Suppressor macrophage treated with lipopolysaccharide for 1 hour (primary cell): Measurements from ENCODE around the gene STX1B.
A peak's percentile ranks its signal among the peaks of the same experiment; 100 is the strongest.
"Not testable (repeated sequence)": the region's sequence is repeated elsewhere in the genome, so short reads cannot be mapped to it uniquely, and the experiment has no call there.

ENCODE experiments used
- DNase-seq, 3 donors: peaks; one replicate each; pipeline ENCODE4 v3.0.0-alpha.2; 2020 to 2022

STX1B gene

DNA sequence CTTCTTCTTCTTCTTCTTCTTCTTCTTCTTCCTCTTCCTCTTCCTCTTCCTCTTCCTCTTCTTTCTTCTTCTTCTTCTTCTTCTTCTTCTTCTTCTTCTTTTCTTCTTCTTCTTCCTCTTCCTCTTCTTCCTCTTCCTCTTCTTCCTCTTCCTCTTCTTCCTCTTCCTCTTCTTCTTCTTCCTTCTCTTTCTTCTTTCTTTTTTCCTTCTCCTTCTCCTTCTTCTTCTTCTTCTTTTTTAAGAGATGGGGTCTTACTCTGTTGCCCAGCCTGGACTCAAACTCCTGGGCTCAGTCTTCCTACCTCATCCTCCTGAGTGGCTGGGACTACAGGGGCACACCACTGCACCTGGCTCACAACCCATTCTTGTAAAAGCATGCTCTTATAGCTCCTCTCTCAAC is 2.9 kb upstream of the STX1B start:
- not testable (repeated sequence) for DNase-seq

DNA sequence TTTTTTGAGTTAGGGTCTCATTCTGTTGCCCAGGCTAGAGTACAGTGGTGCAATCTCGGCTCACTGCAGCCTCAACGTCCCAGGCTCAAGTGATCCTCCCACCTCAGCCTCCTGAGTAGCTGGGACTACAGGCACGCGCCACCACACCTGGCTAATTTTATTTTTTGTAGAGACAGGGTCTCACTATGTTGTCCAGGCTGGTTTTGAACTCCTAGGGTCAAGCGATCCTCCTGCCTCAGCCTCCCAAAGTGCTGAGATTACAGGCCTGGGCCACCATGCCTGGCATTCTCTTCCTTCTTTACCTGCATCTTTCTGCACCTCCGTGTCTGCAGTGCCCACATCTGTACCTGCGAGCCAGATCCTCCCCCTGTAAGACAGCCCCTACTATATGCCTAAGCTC is 1.4 kb upstream of the STX1B start:
- DNase-seq = not testable (repeated sequence)

DNA sequence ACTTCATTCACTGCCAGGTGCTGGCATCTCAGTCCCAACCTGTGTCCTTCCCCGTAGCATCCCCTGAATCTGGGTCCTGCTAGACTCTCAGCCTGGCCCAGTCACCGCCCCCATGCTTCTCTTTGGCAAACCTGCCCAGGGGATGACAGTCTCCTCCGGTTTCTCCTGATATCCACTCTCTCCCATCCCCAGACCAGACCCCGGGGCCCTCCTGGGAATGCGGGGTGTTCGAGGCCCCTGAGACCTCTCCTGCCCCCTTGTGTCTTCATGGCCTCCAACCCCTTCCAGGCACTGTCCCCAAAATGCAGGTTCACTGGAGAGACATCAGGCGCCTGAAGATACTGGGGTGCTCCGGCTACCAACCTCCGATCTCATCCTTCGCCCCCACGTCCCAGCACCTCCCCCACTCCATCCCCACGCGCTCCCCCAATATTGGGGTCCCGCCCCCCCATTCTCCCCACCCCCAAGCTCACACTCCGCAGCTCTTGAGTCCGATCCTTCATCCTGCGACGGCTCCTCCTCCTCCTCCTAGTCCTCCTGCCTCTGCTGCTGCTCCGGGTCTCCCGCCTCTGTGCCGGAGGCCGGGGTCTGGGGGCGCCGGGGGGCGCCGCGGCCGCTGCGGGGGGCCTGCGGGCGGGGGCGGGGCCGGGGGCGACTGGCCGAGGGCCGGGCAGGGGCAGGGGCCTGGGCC is 399 bp downstream of the STX1B start:
- DNase-seq = no peak

DNA sequence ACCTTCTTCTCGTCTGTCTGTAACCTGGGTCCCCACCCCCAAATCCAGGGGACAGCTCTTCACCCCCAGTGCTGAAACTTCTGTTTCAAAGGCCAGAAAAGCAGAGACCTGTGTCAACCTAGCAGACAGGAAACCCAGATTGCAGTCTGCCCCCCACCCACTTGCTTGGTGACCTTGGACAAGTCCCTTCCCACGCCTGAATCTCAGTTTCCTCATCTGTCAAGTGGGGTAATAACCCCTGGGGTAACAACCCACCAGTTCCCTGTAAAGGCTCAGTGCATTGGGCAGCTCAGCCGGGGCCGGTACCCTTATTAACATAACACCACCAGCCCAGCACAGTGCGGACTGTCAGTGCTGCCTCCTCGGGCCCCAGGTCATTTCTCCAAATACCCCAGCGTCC is 1.3 kb downstream of the STX1B start:
- no peak for DNase-seq

DNA sequence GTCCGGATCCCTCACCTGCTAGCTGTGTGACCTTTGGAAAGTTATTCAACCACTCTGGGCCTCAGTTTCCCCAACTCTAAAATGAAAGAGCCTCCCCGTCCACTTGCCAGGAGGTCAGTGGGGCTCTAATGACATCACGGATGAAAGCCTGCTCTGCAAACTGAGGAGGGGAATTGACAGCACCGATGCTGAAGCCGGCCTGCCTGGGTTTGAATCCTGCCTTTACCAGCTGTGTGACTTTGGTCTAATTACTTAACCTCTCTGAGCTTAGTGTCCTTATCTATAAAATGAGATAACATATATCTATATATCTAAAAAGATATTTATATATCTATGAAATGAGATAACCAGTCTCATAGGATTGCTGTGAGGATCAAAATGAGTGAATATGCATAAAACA is 1.9 kb downstream of the STX1B start:
- no peak for DNase-seq

DNA sequence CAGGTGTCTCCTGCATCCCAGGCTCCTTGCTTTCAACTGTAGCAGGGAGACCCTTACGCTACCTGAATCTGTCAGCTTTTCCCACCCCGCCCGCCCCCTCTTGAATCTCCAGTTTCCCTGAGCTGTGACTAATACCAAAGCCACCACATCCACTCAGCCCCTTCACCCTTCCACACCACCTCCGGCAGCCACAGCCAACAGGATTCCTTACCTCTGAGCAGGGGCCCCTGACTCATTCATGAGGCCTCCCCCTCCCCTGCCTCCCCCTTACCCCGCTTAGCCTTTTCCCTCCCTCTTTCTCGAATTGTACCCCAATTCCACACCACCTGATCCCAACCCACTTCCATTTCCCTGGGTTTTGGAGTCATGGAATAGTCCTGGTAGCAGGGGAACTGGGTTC is 2.3 kb downstream of the STX1B start:
- DNase-seq = no peak

DNA sequence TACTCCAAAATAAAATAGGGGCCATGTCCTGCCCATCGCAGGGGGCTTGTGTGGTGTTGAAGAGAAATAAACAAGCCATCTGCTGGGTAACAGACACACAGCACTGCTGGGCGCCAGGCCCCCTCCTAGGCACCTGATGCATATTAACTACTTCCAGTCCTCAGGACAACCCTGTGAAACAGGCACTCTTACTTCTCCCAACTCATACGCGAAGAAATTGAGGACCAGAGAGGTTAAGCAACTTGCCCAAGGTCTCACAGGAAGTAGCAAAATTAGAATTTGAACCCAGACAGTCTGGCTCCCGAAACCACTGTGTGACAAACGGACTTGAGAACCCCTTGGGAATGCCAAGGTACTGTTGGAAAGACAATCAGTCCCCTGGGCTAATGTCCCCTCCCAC is 2.8 kb downstream of the STX1B start:
- DNase-seq = no peak

DNA sequence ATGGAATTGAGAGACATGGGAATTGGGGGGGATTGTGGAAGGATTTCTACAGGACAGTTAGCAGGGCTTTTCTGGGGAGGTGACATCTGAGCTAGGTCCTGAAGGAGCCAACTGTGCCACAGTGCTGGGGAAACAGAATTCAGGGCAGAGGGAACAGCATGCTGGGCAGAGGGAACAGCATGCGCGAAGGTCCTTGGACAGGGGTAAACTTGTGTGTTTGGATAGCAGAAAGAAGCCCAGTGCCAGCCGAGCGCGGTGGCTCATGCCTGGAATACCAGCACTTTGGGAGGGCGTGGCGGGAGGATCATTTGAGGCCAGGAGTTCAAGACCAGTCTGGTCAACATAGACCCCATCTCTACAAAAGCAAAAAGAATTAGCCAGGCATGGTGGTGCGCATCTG is 3.8 kb downstream of the STX1B start:
- no peak for DNase-seq

DNA sequence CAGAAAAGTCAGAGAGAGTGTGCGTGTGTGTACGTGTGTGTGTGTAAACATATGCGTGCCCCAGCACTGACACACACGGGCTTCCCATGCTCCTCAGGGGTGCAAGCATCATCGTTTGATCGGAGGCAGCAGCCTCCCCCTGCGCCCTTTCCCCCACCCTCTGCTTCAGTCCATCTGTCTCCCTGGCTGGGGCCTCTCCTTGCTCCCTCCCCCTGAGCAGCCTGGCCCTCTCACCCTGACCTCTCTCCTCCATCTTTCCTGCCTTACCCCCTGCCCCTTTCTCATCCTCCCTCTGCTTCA is 4.4 kb downstream of the STX1B start:
- no peak for DNase-seq

DNA sequence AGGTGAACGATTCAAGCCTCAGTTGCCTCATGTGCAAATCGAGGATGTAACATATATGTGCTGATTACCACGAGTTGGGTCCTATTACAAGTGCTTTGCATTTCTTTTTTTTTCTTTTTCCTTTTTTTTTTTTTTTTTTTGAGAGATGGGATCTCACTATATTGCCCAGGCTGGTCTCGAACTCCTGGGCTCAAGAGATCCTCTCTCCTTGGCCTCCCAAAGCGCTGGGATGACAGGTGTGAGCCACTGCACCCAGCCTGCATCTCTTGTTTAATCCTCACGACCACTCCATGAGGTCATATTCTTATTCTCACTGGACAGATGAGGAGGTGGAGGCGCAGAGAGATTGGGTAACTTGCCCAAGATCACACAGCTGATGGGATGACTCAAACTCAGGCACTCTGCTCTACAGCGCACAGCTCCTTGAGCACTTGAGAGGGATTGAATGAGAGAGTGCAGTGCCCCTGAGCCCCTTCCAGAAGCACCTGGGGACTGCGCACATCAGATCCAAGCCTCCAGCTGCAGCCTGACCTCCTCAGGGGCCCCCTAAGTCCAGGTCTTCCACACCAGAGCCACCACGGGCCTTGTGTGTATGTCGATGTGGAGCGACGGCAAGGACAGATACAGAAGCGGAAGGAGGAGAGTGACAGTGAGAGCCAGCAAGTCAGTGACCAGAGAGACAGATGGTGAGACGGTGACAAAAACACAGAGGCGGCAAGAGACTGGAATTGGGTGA is 4.9 kb downstream of the STX1B start:
- peak; percentile 62 to 64 (median 62) for DNase-seq

DNA sequence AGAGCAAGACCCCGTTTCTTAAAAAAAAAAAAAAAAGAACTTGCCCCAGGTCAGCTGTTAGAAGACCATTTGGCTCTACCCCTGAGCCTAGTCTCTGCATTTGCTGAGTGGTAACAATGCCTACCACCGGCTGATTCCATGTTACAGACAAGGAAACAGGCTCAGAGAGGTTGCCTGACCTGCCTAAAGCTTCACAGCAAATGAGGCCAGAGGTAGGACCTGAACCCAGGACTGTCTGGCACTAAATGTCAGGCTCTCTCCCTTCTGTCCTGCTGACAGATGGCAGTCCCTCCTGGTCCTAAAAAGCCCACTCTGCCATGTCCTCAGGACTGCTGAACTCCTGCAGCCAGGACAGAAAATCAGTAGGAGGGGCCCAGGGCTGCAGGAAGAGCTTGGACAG is 5.8 kb downstream of the STX1B start:
- no peak for DNase-seq

DNA sequence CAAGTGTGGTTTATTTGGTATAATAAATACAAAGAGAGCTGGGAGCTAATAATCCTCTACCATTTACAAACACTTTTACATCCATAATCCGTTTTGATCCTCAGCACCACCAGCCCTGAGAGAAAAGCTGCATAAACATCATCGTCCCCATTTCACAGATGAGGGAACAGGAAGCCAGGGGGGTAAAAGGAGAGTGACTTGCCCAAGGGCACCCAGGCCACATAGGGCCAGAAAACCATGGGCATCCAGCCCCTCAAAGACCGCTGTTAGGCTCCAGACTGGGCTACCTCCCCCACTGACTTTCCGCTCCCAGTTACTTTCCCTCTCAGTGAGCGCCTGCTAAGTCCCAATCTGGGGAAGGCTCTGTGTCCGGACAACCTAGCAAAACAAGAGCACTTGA is 6.7 kb downstream of the STX1B start:
- no peak for DNase-seq

DNA sequence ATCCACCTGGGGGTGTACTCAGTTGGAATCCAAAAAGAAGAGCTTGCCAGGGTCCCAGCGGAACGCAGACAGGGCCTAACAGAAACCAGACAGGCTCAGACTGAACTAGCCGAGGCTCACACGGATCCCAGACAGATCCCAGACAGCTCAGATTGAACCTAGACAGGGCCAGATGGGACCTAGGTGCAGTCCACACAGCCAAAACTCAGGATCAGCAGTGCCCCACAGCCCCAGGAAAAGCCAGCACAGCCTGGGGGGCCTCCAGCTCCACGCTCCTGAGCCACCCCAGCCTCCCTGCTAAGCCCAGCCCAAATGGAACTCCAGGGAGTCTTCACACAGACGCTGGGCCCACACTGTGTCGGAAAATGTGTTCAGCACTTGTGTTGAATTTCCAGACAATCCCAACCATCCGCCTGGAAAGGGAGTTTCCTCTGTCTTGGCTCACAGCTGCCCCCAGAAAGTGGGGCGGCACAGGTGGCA is 7.5 kb downstream of the STX1B start:
- DNase-seq = no peak

DNA sequence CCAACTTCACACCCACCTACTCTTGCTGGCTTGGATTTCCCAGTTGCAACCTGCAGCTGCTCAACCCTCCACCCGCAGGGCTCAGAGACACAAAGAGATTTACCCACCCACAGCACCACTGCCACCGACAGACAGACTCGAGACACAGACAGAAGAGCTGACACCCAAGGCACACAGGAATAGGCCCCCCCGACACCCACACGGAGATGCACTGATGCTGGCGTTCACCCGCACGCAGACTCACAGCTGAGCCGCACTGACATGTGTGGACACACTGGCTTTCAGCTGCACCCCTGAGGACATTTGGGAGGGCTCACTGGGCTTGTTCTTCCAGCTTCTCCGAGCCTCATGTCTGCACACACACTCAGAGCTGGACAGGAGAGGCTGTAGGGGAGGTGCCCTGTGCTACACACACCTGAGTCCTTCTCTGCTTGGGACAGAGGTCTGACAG is 8.2 kb downstream of the STX1B start:
- DNase-seq = no peak

DNA sequence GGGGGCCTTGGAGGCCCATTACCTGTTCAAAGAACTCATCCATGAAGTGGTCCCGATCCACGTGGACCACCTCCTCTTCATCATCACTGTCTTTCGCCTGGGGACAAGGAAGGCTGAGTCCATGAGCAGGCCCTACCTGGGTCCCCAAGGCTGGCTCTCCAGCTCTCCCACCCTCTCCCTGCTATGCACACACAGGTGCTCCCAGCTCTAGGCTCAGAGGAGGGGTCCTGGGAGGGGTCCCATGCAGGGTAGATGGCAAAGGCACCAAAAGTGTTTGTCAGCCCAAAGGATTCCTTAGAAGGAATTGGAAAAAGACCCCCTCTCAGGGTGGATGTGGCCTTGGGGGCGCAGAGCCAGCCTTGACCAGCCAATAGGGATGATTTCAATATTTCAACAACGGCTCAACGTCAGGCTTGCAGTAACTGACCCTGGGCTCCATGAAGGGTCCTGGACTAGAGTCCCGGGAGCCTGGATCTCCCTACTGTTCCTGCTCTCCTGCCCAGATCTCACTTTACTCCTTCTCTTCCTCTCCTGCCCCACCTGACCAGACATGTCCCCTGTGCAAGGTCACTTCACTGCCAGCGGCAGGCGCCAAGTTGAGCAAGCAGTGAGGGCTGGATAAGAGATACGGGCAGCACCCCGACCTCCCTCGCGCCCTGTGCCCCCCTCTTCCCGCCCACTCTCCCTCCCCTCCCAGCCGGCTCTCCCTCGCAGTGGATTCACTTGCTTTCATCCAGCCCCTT is 8.8 kb downstream of the STX1B start:
- DNase-seq = no peak

DNA sequence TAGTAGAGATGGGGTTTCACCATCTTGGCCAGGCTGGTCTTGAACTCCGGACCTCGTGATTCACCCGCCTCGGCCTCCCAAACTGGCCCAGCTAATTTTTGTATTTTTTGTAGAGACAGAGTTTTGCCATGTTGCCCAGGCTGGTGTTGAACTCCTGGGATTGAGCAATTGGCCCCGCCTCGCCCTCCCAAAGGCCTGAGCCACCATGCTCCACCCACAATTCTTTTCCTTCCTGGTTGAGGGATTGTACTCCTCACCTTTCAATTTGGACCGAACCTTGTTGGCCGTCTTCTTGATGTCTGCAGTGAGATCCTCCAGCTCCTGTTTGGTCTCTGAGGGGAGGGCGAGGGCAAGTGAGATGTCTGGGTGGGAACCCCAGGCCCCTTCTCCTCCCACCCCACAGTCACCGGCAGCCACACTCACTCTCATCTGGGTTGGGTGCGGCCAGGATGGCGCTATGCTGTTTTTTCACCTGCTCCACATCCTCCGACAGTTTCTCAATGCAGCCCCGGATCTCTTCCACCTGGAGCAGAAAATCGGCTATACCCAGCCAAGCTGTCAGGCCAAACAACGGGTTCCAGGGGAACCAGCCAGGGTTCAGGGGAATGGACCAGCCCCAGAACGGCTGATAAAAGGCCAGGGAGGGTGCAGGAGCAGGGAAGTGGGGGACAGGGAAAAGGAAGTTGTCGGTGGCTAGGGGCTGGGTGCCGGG is 9.6 kb downstream of the STX1B start:
- peak in 1 of 3 donors; percentile 23 for DNase-seq

DNA sequence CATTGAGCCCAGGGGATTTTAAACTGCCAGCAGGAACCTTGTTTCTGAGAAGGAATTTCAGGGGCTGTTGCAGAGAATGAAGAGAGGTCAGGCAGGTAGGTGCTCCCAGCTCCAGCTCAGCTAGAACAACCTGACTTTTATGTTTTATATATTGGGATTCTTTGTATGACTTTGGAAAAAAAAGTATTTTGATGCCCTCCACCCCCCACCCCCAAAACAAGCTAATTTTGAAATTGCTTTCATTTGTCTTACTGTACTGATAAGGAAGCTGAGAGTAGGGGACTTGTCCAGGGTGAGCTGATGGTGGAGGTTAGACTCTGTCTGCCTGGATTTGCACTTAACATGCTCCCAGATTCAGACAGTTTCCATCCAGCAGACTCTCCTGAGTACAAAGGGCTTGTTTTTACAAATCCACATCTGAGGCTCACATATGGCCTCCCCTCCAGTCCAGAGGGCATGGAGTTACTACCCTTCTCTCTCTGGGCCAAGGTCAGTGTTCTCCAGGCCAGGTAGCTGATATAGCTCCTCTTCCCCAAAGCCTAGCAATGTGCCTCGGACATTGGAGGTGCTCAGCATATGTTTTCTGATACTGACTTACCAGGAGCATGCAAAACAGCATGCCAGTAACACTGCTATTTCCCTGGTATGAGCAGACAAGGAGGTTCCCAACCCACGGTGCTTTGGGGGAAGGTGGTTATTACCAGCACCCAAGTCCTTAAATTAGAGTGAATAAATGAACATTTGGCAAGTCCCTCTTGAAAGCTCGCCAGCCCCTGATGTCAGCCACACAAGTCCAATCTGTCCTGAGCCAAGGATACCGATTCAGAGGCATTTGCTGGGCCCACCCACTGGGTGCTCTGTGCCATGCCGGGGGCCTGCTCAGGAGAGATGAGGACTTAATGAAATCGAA is 11.3 kb downstream of the STX1B start:
- DNase-seq = peak in 1 of 3 donors; percentile 30

DNA sequence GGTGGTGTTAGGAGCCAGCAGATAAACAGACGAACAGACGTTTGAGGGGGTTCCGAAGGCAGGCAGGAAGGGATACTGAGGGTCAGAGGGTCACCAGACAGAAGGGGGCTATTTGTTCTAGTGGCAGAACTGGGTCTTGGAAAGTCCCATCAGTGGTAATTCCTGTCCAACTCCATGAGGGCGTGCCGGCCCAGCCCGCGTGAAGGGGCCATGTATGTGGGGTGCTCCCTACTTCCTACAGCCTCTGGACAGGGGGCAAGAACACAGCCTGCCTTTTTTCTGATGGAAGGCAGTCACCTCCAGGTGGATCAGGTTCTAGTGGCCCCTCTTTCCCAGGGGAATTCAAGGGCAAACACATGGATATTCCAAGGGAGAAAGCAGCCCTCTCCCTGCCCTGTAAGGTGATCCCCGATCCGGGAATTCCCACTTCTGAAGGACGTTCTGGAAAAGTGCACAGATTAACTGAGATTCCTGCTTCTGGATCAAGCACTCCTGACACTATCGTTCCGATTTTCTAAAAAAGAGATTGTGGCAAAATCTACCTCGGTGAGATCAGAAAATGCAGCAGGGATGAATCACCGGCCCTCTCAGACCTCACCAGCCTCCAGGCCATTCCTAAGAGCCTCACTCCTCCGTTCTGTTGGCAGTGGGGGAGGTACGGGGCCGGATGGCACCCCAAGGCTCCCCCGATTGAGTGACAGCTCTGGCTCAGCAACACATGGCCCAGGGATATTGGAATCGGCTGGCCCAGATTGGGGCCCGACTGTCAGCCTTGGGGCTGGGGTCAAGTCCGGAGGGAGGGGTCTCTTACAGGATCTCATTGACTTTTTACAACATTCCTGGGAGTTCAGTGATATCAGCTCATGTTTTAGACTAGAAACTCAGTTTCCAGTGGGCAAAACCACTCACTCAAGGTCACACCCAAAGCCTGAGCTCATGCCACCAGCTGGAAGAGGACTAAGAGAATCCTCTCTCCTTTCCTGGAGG is 12.4 kb downstream of the STX1B start:
- DNase-seq = peak; percentile 30 to 50 (median 37)

DNA sequence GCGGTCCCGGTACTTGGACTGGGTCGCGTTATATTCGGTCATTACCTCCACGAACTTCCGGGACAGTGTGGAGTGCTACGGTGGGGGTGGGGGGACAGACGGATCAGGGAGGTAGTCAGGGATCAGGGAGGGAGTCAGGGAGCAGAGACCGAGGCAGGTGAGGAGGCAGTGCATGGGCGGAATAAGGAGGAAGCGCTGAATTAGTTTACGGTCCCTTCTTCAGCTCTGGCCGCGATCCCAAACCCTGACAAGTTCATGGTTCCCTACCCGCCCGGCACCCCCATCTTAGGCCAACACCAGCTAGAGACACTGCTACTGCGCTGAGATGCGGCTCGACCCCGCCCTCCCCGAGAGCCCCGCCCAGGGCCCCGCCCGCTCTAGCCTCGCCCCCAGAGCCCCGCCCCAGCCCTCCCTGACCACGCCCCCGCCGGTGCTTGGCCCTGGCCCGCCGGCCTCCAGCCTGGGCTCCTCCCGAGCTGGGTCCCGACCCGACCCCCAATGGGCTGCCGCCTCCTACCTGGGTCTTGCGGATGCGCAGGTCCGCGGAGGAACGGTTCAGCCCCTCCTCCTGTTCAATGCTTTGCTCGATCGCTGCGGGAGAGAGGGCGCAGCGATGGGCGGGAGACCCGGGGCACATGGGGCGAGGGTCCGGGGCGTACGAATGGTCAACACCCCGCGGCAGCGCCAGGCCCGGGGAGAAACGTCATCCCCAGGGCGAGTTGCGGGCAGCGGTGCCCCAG is 13.3 kb downstream of the STX1B start:
- DNase-seq = peak; percentile 83 to 97 (median 94)
